ENCODE results near the gene ACTR10.
A peak's percentile ranks its signal among the peaks of the same experiment; 100 is the strongest.
"Not testable (repeated sequence)": the region's sequence is repeated elsewhere in the genome, so short reads cannot be mapped to it uniquely, and the experiment has no call there.

The ACTR10 gene

DNA sequence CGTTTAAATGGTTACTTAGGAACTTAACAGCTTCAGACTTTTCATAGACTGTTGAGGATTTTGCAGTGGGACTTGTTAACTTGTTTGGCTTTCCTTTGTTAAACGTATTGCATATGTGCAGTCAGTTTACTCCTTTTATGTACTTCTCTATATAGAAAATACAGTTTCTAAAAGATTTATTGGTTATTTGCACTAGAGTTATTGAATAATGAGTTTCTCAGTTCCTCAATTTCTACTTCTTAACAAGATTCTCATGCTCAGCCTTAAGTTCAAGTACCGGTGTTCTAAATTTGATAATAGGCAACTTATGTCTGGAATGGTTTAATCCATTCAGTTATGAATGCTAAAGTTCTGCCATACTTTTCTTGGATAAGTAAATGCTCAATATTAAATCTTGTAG, 45.6 kb downstream of the ACTR10 start:
- TF ChIP-seq, protein P1, sequence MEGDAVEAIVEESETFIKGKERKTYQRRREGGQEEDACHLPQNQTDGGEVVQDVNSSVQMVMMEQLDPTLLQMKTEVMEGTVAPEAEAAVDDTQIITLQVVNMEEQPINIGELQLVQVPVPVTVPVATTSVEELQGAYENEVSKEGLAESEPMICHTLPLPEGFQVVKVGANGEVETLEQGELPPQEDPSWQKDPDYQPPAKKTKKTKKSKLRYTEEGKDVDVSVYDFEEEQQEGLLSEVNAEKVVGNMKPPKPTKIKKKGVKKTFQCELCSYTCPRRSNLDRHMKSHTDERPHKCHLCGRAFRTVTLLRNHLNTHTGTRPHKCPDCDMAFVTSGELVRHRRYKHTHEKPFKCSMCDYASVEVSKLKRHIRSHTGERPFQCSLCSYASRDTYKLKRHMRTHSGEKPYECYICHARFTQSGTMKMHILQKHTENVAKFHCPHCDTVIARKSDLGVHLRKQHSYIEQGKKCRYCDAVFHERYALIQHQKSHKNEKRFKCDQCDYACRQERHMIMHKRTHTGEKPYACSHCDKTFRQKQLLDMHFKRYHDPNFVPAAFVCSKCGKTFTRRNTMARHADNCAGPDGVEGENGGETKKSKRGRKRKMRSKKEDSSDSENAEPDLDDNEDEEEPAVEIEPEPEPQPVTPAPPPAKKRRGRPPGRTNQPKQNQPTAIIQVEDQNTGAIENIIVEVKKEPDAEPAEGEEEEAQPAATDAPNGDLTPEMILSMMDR (IDR thresholded peaks at IDR 0.05; ENCODE audit: low read depth, low read length), result no peak
- H3K4me3 ChIP-seq (ENCODE audit: low read depth, low read length), result peak overlapping the region; percentile 82

GRCh38 chr14:58249611-58250010, 49.7 kb downstream of the ACTR10 start:
- TF ChIP-seq, protein P1 (IDR thresholded peaks at IDR 0.05; ENCODE audit: low read depth, low read length), result no peak
- no peak overlapping the region for H3K4me3 ChIP-seq (ENCODE audit: low read depth, low read length)

GRCh38 chr14:58258156-58258555, 58.2 kb downstream of the ACTR10 start:
- H3K4me3 ChIP-seq (ENCODE audit: low read depth, low read length), result no peak overlapping the region
- TF ChIP-seq, protein P1 (IDR thresholded peaks at IDR 0.05; ENCODE audit: low read depth, low read length), result no peak

DNA sequence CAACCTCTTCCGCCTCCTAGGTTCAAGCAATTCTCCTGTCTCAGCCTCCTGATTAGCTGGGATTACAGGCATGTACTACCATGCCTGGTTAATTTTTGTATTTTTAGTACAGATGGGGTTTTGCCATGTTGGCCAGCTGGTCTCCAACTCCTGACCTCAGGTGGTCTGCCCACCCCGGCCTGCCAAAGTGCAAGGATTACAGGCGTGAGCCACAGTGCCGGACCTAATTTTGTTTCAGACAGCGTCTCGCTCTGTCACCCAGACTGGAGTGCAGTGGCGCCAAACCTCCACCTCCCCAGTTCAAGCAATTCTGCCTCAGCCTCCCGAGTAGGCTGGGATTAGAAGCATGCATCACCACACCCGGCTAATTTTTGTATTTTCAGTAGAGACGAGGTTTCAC, 62.1 kb downstream of the ACTR10 start:
- H3K4me3 ChIP-seq (ENCODE audit: low read depth, low read length), result not testable (repeated sequence)

DNA sequence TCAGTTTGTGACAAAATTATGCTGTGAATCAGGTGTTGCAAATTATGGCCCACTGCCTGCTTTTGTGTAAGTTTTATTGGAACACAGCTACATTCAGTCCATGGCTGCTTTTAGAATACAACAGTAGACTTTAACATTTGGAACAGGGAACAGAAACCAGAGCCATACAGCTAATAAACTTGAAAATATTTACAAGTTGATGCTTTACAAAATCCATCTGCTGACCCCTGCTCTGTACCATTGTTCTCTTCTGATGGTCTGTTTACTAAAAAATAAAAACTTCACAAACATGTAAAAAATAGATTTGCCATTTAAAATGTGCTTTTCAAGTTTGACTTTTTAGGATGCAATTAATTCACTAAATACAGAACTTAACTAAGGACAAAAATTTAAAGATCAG, 65.5 kb downstream of the ACTR10 start:
- TF ChIP-seq, protein P1 (IDR thresholded peaks at IDR 0.05; ENCODE audit: low read depth, low read length), result no peak
- no peak overlapping the region for H3K4me3 ChIP-seq (ENCODE audit: low read depth, low read length)

DNA sequence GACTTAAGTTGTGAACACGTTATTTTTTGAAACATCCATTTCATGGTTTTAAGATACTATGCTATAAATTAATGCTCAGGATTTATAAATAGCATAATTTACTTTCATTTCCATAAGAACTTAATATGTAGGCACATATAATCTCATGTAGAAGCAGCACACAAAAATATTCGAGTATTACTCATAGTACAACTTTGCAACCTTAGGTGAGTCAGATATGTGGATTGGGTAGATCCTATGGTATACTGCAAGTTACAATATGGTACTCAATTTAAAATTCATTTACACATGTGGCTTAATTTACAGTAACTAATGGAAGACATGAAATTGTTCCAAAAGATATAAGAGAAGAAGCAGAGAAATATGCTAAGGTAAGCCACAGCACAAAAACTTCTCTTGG, 70.7 kb downstream of the ACTR10 start:
- no peak overlapping the region for H3K4me3 ChIP-seq (ENCODE audit: low read depth, low read length)
- TF ChIP-seq, protein P1 (IDR thresholded peaks at IDR 0.05; ENCODE audit: low read depth, low read length), result no peak

- TF ChIP-seq, protein P1 (IDR thresholded peaks at IDR 0.05; ENCODE audit: low read depth, low read length), result no peak
These were observed 72.8 kb downstream of the ACTR10 start for GRCh38 chr14:58272588-58273372.

GRCh38 chr14:58274881-58275280, 74.9 kb downstream of the ACTR10 start:
- TF ChIP-seq, protein P1 (IDR thresholded peaks at IDR 0.05; ENCODE audit: low read depth, low read length), result no peak
- H3K4me3 ChIP-seq (ENCODE audit: low read depth, low read length), result no peak overlapping the region

More at GRCh38 chr14:58272588-58273372, 72.8 kb downstream of the ACTR10 start:
- no peak overlapping the region for H3K4me3 ChIP-seq (ENCODE audit: low read depth, low read length)
